ENCODE measurements around the gene TSPAN18. TPM values are rescaled to one million over a fixed set of nuclear protein-coding genes. Genes with fewer than 3 reads are reported as not detected.

TSPAN18 gene
- total RNA-seq, 2 experiments from 2014 or later: not detected

DNA sequence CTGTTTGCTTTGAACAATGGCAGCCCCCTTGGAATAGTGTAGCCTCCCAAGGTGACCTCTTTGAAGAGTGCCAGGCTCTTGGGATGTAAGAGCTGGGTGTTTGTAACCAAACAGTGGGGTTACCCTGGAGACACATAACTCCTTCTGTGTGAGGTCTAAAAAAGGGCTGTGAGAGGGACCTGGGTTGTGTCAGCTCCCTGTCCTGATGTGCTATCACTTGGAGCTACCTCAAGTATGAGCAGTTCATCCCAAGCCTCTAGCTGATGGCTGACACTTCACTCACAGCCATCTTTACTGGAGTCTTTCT lies 40.2 kb downstream of the TSPAN18 start:
- no peaks in the 10 kb centered on the region for H3K36me3 ChIP-seq (ENCODE audit: insufficient read depth, low read length)
- H3K79me2 ChIP-seq (ENCODE audit: insufficient read depth, low read depth, low read length): no peaks in the 10 kb centered on the region
- intact Hi-C loops (cut with micrococcal nuclease; ENCODE audit: unreplicated experiment): no loop called here
- H3K9me3 ChIP-seq (ENCODE audit: low read length): no peaks in the 10 kb centered on the region
- no peak overlapping the region for H3K4me3 ChIP-seq (ENCODE audit: low read depth, low read length, poor library complexity, severe bottlenecking)
- H3K9me2 ChIP-seq (ENCODE audit: insufficient read depth, low read length): no peaks in the 10 kb centered on the region
- H3K4me1 ChIP-seq (ENCODE audit: insufficient read depth, low read length, poor library complexity, severe bottlenecking): no peaks in the 10 kb centered on the region
- H3K4me2 ChIP-seq (ENCODE audit: low read length): no peak overlapping the region
- BruUV-seq (replicated peaks): no TSS peak
- CTCF ChIA-PET (ENCODE audit: unreplicated experiment): interaction anchor here (0.9 kb wide), 1 partner anchor 336 kb away, joined by 3 read pairs; no protein-coding TSS in a partner anchor
- no peak for TF ChIP-seq EZH2phosphoT487 (IDR thresholded peaks at IDR 0.05; ENCODE audit: borderline replicate concordance, low read depth, low read length)
- TF ChIP-seq CTCF (conservative IDR thresholded peaks at IDR 0.05; ENCODE audit: low read length): no peak
- no peak overlapping the region for H2AFZ ChIP-seq (ENCODE audit: low read length)
- no peak overlapping the region for H3K27ac ChIP-seq (ENCODE audit: low read depth, low read length, poor library complexity, severe bottlenecking)
- no peak for DNase-seq (ENCODE audit: low spot score)
- POLR2A ChIA-PET: interaction anchor here (0.8 kb wide), 1 partner anchor 11 kb away, joined by 3 read pairs; no protein-coding TSS in a partner anchor
- no peaks in the 10 kb centered on the region for H4K20me1 ChIP-seq (ENCODE audit: insufficient read depth, low read length)

DNA sequence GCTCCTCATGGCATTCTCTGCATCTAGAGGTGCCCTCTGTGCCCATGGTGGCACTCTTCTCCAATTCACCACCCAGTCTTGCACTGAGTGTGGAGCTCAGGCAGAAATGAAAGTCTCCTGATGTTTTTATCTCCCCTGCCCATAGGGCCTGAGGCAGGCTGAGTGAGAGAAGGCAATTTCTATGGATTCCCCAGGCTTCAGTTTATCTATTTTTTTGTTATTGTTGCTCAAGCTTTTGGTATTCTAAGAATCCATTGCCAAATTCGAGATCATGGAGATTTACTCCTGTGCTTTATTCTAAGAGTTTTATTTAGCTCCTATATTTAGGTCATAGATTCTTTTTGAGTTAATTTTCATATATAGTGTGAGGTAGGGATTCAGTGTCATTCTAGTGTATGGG lies 40.7 kb downstream of the TSPAN18 start:
- Histone ChIP-seq H3K4me1 (ENCODE audit: insufficient read depth, low read length, poor library complexity, severe bottlenecking) (no peaks in the 10 kb centered on the region), H3K9me3 (ENCODE audit: low read length) (no peaks in the 10 kb centered on the region), H3K9me2 (ENCODE audit: insufficient read depth, low read length) (no peaks in the 10 kb centered on the region), H3K79me2 (ENCODE audit: insufficient read depth, low read depth, low read length) (no peaks in the 10 kb centered on the region), H4K20me1 (ENCODE audit: insufficient read depth, low read length) (no peaks in the 10 kb centered on the region), H3K4me3 (ENCODE audit: low read depth, low read length, poor library complexity, severe bottlenecking) (no peak overlapping the region), H2AFZ (ENCODE audit: low read length) (no peak overlapping the region), H3K36me3 (ENCODE audit: insufficient read depth, low read length) (no peaks in the 10 kb centered on the region), H3K4me2 (ENCODE audit: low read length) (no peak overlapping the region), H3K27ac (ENCODE audit: low read depth, low read length, poor library complexity, severe bottlenecking) (no peak overlapping the region)
- intact Hi-C loops (cut with micrococcal nuclease; ENCODE audit: unreplicated experiment): no loop called here
- no TSS peak for BruUV-seq (replicated peaks)
- ChIA-PET POLR2A (interaction anchor here (0.8 kb wide), 1 partner anchor 10 kb away, joined by 3 read pairs; no protein-coding TSS in a partner anchor), CTCF (ENCODE audit: unreplicated experiment) (interaction anchor here (0.9 kb wide), 1 partner anchor 335 kb away, joined by 3 read pairs; no protein-coding TSS in a partner anchor)
- no peak for TF ChIP-seq CTCF (conservative IDR thresholded peaks at IDR 0.05; ENCODE audit: low read length)
- no peak for TF ChIP-seq EZH2phosphoT487 (IDR thresholded peaks at IDR 0.05; ENCODE audit: borderline replicate concordance, low read depth, low read length)
- no peak for DNase-seq (ENCODE audit: low spot score)

- no peak overlapping the region for H2AFZ ChIP-seq (ENCODE audit: low read length)
- ChIA-PET POLR2A (no interaction called here), CTCF (ENCODE audit: unreplicated experiment) (interaction anchor here (1.0 kb wide), 1 partner anchor 23 kb away, joined by 3 read pairs; no protein-coding TSS in a partner anchor)
- intact Hi-C loops (cut with micrococcal nuclease; ENCODE audit: unreplicated experiment): no loop called here
- TF ChIP-seq CTCF (conservative IDR thresholded peaks at IDR 0.05; ENCODE audit: low read length) (no peak), EZH2phosphoT487 (IDR thresholded peaks at IDR 0.05; ENCODE audit: borderline replicate concordance, low read depth, low read length) (no peak)
- H3K27ac ChIP-seq (ENCODE audit: low read depth, low read length, poor library complexity, severe bottlenecking): no peak overlapping the region
- no peaks in the 10 kb centered on the region for H3K4me1 ChIP-seq (ENCODE audit: insufficient read depth, low read length, poor library complexity, severe bottlenecking)
- no peaks in the 10 kb centered on the region for H3K9me3 ChIP-seq (ENCODE audit: low read length)
- H3K4me3 ChIP-seq (ENCODE audit: low read depth, low read length, poor library complexity, severe bottlenecking): no peak overlapping the region
- no peaks in the 10 kb centered on the region for H3K79me2 ChIP-seq (ENCODE audit: insufficient read depth, low read depth, low read length)
- H3K4me2 ChIP-seq (ENCODE audit: low read length): no peak overlapping the region
- DNase-seq (ENCODE audit: low spot score): no peak
- no peaks in the 10 kb centered on the region for H3K9me2 ChIP-seq (ENCODE audit: insufficient read depth, low read length)
- H4K20me1 ChIP-seq (ENCODE audit: insufficient read depth, low read length): no peaks in the 10 kb centered on the region
- H3K36me3 ChIP-seq (ENCODE audit: insufficient read depth, low read length): no peaks in the 10 kb centered on the region
- BruUV-seq (replicated peaks): no TSS peak
Measured at GRCh38 chr11:44770401-44770800, 43.6 kb downstream of the TSPAN18 start.
